Measurements from ENCODE around the gene MRPL44.
A peak's percentile ranks its signal among the peaks of the same experiment; 100 is the strongest.

Gene MRPL44

GRCh38 chr2:224008702-224009261 lies 51.5 kb downstream of the MRPL44 start:
- H3K36me3 ChIP-seq (ENCODE audit: control insufficient read depth in 1 of 2, insufficient read depth in 2 of 2, low read depth in 1 of 2, low read length in 2 of 2), result peaks cover 0 to 3% of the 10 kb centered on the region in 2 experiments
- H3K4me1 ChIP-seq (ENCODE audit: control insufficient read depth, insufficient read depth, low read depth, low read length), result peaks cover 2% of the 10 kb centered on the region
- H3K79me1 ChIP-seq (replicated peaks; ENCODE audit: low read length, poor library complexity, severe bottlenecking), result peaks cover 18% of the 10 kb centered on the region
- H3K18ac ChIP-seq (ENCODE audit: low read depth in 1 of 2, low read length in 2 of 2), result peak overlapping the region in 1 of 2 experiments; percentile 35
- no peak overlapping the region for H2BK120ac ChIP-seq (ENCODE audit: low read depth, low read length)
- H3K4me2 ChIP-seq (ENCODE audit: low read length, poor library complexity, severe bottlenecking), result no peak overlapping the region
- H4K91ac ChIP-seq (ENCODE audit: low read length), result no peak overlapping the region
- no peak overlapping the region for H2BK15ac ChIP-seq (ENCODE audit: low read depth, poor library complexity, severe bottlenecking)
- H3K4me3 ChIP-seq (ENCODE audit: insufficient read depth in 1 of 2, low read depth in 1 of 2, low read length in 2 of 2), result no peak overlapping the region
- H2AFZ ChIP-seq (ENCODE audit: low read depth, low read length), result no peak overlapping the region
- H3K9me3 ChIP-seq (ENCODE audit: control insufficient read depth, low read length), result no peaks in the 10 kb centered on the region
- H2BK12ac ChIP-seq (ENCODE audit: low read length in 2 of 2), result peak overlapping the region in 1 of 2 experiments; percentile 68
- H3K27ac ChIP-seq (ENCODE audit: low read length, poor library complexity, severe bottlenecking), result no peak overlapping the region
- no peak overlapping the region for H2BK5ac ChIP-seq (ENCODE audit: low read depth, low read length, poor library complexity, severe bottlenecking)
- H3K14ac ChIP-seq (ENCODE audit: low read length in 2 of 2), result no peak overlapping the region
- no peak overlapping the region for H2AK5ac ChIP-seq (ENCODE audit: low read length, severe bottlenecking)
- peak overlapping the region; percentile 52 for H4K8ac ChIP-seq (ENCODE audit: low read length)
- DNase-seq, result peak; percentile 63
- H3K23ac ChIP-seq (ENCODE audit: low read length in 2 of 2), result no peak overlapping the region
- no peak overlapping the region for H3K4ac ChIP-seq (ENCODE audit: low read depth in 1 of 2, low read length in 2 of 2)
- 55% methylated on average over 12 of the region's 12 CpGs for WGBS
- no peak overlapping the region for H3K9ac ChIP-seq (ENCODE audit: low read length)
- H3K27me3 ChIP-seq (ENCODE audit: control insufficient read depth in 1 of 2, insufficient read depth in 1 of 2, low read length in 2 of 2), result no peaks in the 10 kb centered on the region

DNA sequence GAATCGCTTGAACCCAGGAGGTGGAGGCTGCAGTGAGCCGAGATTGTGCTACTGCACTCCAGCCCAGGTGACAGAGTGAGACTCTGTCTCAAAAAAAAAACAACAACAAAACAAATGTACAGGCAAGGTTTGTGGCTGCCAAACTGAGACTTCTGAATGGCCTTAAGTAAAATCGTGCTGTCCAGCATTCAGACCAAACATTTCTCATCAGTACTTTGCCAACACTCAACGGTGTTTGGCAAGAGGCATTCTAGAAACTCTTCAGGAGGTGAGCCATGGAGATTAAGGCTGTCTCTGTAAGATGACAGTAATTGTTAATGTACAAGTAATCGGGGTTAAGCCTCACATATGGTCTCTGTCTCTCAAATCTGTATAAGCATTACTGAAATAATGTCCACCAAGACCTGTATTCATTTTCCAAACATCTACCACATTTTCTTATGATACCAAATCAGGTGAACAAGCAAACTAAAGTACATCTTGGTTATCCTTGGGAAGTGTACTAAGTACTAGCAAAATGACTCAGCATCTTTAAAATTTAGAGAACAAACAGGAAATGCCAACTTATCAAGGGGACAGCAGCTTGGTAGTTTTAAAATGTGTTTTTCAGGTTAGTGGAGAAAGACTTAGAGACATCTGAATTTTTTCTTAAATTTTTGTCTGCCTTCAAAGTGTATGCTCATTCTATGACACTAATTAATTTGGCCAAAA lies 52.5 kb downstream of the MRPL44 start:
- Histone ChIP-seq H3K23ac (ENCODE audit: low read length in 2 of 2) (no peak overlapping the region), H3K4me3 (ENCODE audit: insufficient read depth in 1 of 2, low read depth in 1 of 2, low read length in 2 of 2) (no peak overlapping the region), H3K4me2 (ENCODE audit: low read length, poor library complexity, severe bottlenecking) (no peak overlapping the region), H3K27me3 (ENCODE audit: control insufficient read depth in 1 of 2, insufficient read depth in 1 of 2, low read length in 2 of 2) (no peaks in the 10 kb centered on the region), H2BK15ac (ENCODE audit: low read depth, poor library complexity, severe bottlenecking) (no peak overlapping the region), H3K4me1 (ENCODE audit: control insufficient read depth, insufficient read depth, low read depth, low read length) (peaks cover 2% of the 10 kb centered on the region), H2AFZ (ENCODE audit: low read depth, low read length) (no peak overlapping the region), H2BK5ac (ENCODE audit: low read depth, low read length, poor library complexity, severe bottlenecking) (no peak overlapping the region), H4K91ac (ENCODE audit: low read length) (peak overlapping the region; percentile 59), H3K27ac (ENCODE audit: low read length, poor library complexity, severe bottlenecking) (no peak overlapping the region), H4K8ac (ENCODE audit: low read length) (peak overlapping the region; percentile 16), H3K36me3 (ENCODE audit: control insufficient read depth in 1 of 2, insufficient read depth in 2 of 2, low read depth in 1 of 2, low read length in 2 of 2) (peaks cover 0 to 3% of the 10 kb centered on the region in 2 experiments), H2BK12ac (ENCODE audit: low read length in 2 of 2) (peak overlapping the region in 1 of 2 experiments; percentile 15), H2BK120ac (ENCODE audit: low read depth, low read length) (no peak overlapping the region), H3K79me1 (replicated peaks; ENCODE audit: low read length, poor library complexity, severe bottlenecking) (peaks cover 21% of the 10 kb centered on the region), H2AK5ac (ENCODE audit: low read length, severe bottlenecking) (no peak overlapping the region), H3K18ac (ENCODE audit: low read depth in 1 of 2, low read length in 2 of 2) (peak overlapping the region; percentile 28 to 45), H3K14ac (ENCODE audit: low read length in 2 of 2) (no peak overlapping the region), H3K4ac (ENCODE audit: low read depth in 1 of 2, low read length in 2 of 2) (peak overlapping the region in 1 of 2 experiments; percentile 32), H3K9me3 (ENCODE audit: control insufficient read depth, low read length) (no peaks in the 10 kb centered on the region), H3K9ac (ENCODE audit: low read length) (no peak overlapping the region)
- WGBS, result 86% methylated on average over 4 of the region's 5 CpGs
- DNase-seq, result peak; percentile 58

DNA sequence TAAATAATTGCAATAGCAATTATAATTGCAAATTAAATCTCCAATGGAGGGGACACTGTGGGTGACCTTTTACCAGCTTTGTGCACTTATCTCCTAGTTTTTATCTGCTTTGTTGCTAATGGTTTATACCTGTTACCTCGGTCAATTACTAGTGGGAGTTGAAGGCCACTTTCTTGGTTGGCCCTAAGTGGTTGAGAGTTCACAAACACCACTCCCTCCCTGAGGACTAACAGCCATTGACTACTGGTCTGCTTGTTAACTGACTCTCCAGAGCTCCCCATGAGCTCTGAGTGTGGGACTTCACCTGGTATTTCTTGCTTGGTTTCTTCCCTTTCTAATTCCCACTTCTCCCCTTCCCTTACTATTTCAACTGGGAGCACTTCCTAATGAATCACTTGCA lies 54.6 kb downstream of the MRPL44 start:
- no peak overlapping the region for H3K23ac ChIP-seq (ENCODE audit: low read length in 2 of 2)
- no peak for DNase-seq
- no peak overlapping the region for H2BK5ac ChIP-seq (ENCODE audit: low read depth, low read length, poor library complexity, severe bottlenecking)
- peaks cover 0 to under 1% of the 10 kb centered on the region in 2 experiments for H3K36me3 ChIP-seq (ENCODE audit: control insufficient read depth in 1 of 2, insufficient read depth in 2 of 2, low read depth in 1 of 2, low read length in 2 of 2)
- no peak overlapping the region for H2BK15ac ChIP-seq (ENCODE audit: low read depth, poor library complexity, severe bottlenecking)
- H3K18ac ChIP-seq (ENCODE audit: low read depth in 1 of 2, low read length in 2 of 2), result no peak overlapping the region
- H2BK12ac ChIP-seq (ENCODE audit: low read length in 2 of 2), result no peak overlapping the region
- H2AK5ac ChIP-seq (ENCODE audit: low read length, severe bottlenecking), result no peak overlapping the region
- H4K8ac ChIP-seq (ENCODE audit: low read length), result no peak overlapping the region
- no peak overlapping the region for H4K91ac ChIP-seq (ENCODE audit: low read length)
- H3K14ac ChIP-seq (ENCODE audit: low read length in 2 of 2), result no peak overlapping the region
- H3K4ac ChIP-seq (ENCODE audit: low read depth in 1 of 2, low read length in 2 of 2), result peak overlapping the region in 1 of 2 experiments; percentile 45
- peaks cover 27% of the 10 kb centered on the region for H3K79me1 ChIP-seq (replicated peaks; ENCODE audit: low read length, poor library complexity, severe bottlenecking)
- H3K4me3 ChIP-seq (ENCODE audit: insufficient read depth in 1 of 2, low read depth in 1 of 2, low read length in 2 of 2), result no peak overlapping the region
- WGBS, result 89% methylated on average over 1 of the region's 1 CpG
- no peak overlapping the region for H3K9ac ChIP-seq (ENCODE audit: low read length)
- no peak overlapping the region for H3K27ac ChIP-seq (ENCODE audit: low read length, poor library complexity, severe bottlenecking)
- no peaks in the 10 kb centered on the region for H3K27me3 ChIP-seq (ENCODE audit: control insufficient read depth in 1 of 2, insufficient read depth in 1 of 2, low read length in 2 of 2)
- no peaks in the 10 kb centered on the region for H3K9me3 ChIP-seq (ENCODE audit: control insufficient read depth, low read length)
- no peak overlapping the region for H2BK120ac ChIP-seq (ENCODE audit: low read depth, low read length)
- no peaks in the 10 kb centered on the region for H3K4me1 ChIP-seq (ENCODE audit: control insufficient read depth, insufficient read depth, low read depth, low read length)
- no peak overlapping the region for H2AFZ ChIP-seq (ENCODE audit: low read depth, low read length)
- no peak overlapping the region for H3K4me2 ChIP-seq (ENCODE audit: low read length, poor library complexity, severe bottlenecking)

- H2BK5ac ChIP-seq (ENCODE audit: low read depth, low read length, poor library complexity, severe bottlenecking), result no peak overlapping the region
- no peak overlapping the region for H3K4ac ChIP-seq (ENCODE audit: low read depth in 1 of 2, low read length in 2 of 2)
- H2BK120ac ChIP-seq (ENCODE audit: low read depth, low read length), result no peak overlapping the region
- H3K4me2 ChIP-seq (ENCODE audit: low read length, poor library complexity, severe bottlenecking), result no peak overlapping the region
- no peak overlapping the region for H4K91ac ChIP-seq (ENCODE audit: low read length)
- no peaks in the 10 kb centered on the region for H3K9me3 ChIP-seq (ENCODE audit: control insufficient read depth, low read length)
- no peak overlapping the region for H2AFZ ChIP-seq (ENCODE audit: low read depth, low read length)
- H4K8ac ChIP-seq (ENCODE audit: low read length), result no peak overlapping the region
- no peaks in the 10 kb centered on the region for H3K36me3 ChIP-seq (ENCODE audit: control insufficient read depth in 1 of 2, insufficient read depth in 2 of 2, low read depth in 1 of 2, low read length in 2 of 2)
- H3K27me3 ChIP-seq (ENCODE audit: control insufficient read depth in 1 of 2, insufficient read depth in 1 of 2, low read length in 2 of 2), result no peaks in the 10 kb centered on the region
- no peak overlapping the region for H3K27ac ChIP-seq (ENCODE audit: low read length, poor library complexity, severe bottlenecking)
- H3K4me1 ChIP-seq (ENCODE audit: control insufficient read depth, insufficient read depth, low read depth, low read length), result peaks cover 2% of the 10 kb centered on the region
- no peak overlapping the region for H3K18ac ChIP-seq (ENCODE audit: low read depth in 1 of 2, low read length in 2 of 2)
- DNase-seq, result no peak
- no peak overlapping the region for H3K9ac ChIP-seq (ENCODE audit: low read length)
- WGBS, result 94% methylated on average over 4 of the region's 4 CpGs
- no peak overlapping the region for H3K4me3 ChIP-seq (ENCODE audit: insufficient read depth in 1 of 2, low read depth in 1 of 2, low read length in 2 of 2)
- no peak overlapping the region for H2AK5ac ChIP-seq (ENCODE audit: low read length, severe bottlenecking)
- no peak overlapping the region for H3K23ac ChIP-seq (ENCODE audit: low read length in 2 of 2)
- no peak overlapping the region for H3K14ac ChIP-seq (ENCODE audit: low read length in 2 of 2)
- peaks cover 27% of the 10 kb centered on the region for H3K79me1 ChIP-seq (replicated peaks; ENCODE audit: low read length, poor library complexity, severe bottlenecking)
- H2BK12ac ChIP-seq (ENCODE audit: low read length in 2 of 2), result no peak overlapping the region
- H2BK15ac ChIP-seq (ENCODE audit: low read depth, poor library complexity, severe bottlenecking), result no peak overlapping the region
Measured at GRCh38 chr2:224014336-224014735, 57.1 kb downstream of the MRPL44 start.
